Left hindlimb (tissue), 1 donor: Measurements from ENCODE around the gene SLC23A1.
"Not testable (repeated sequence)": the region's sequence is repeated elsewhere in the genome, so short reads cannot be mapped to it uniquely, and the experiment has no call there.

Experiments
- DNase-seq: peaks from one replicate; pipeline ENCODE4 v3.0.0-alpha.2; 2018

SLC23A1 gene

GRCh38 chr5:139388198-139388821 is 5.2 kb upstream of the SLC23A1 start:
- DNase-seq: no peak

DNA sequence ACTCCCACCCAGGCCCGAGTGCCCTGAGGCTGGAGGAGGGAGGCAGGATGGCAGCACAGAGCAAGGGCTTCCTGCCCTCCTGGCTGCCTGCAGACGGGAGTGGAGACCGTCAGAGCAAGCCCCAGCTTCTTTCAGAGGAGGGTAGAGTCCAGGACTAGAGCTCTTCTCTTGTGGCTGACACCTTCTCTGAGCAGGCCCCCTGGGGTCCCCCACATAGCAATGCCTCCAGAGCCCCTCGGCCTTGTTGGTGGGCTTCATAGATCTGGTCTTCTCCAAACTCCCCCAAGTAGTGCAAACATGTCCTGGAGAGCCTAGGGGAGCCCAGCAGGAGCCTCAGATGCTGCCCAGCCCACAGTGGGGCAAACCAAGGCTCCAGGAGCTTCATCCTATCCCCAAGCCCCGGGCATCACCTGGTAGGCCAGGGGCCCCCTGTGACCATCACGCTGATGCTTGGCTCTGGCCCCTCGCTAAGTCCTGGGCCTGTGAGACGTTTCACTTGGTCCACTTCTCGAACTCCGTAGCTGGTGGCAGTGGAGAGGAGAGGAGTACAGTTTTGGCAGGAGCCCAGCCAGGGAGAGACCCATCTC is 4.6 kb upstream of the SLC23A1 start:
- no peak for DNase-seq

GRCh38 chr5:139386956-139387355 is 3.9 kb upstream of the SLC23A1 start:
- not testable (repeated sequence) for DNase-seq

- DNase-seq: no peak
Observed at GRCh38 chr5:139386050-139386438, 2.9 kb upstream of the SLC23A1 start.

DNA sequence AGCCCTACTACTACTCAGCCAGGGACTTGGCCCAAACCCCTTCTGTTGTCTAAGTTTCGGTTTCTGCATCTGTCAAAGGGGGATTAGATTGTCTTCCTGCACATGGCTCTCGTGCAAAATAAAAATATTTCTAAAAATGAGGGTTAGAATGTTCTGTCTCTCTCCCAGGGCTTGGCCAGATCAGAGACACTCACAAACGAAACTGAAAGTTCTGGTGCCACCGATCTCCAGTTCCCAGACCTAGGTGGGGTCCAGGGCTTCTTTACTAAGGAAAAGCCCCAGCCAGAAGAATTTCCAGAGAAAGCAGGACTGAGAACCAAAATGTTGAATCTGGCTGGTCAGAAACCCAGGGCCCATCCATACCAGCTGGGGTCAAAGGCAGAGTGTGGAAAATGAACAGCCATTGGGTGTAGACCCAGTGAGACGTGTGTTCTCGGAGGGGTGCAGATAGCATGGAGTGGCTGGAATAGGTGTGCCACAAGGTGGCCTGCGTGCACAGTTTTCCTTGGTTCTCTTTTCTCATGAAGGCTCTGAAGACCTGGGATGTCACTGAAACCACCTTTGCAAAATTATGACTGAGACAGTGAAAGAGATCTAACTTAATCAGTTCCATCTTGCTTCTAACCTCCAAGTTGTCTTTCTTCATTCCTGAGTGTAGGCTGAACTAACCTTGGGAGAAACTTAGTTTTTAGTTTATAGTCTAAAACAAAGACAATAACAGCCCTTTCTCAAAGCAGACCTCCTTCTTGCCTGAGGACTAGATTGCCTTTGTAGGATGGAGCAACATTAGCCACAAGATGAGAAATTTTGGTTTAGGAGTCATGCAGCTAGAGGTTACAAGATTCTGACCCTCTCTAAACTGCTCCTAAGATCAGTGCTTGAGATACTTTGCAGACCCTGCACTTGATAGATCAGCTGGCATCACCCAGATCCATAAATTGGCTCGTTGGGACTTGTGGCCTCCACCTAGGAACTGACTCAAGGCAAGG is 2.3 kb upstream of the SLC23A1 start:
- DNase-seq: no peak

DNA sequence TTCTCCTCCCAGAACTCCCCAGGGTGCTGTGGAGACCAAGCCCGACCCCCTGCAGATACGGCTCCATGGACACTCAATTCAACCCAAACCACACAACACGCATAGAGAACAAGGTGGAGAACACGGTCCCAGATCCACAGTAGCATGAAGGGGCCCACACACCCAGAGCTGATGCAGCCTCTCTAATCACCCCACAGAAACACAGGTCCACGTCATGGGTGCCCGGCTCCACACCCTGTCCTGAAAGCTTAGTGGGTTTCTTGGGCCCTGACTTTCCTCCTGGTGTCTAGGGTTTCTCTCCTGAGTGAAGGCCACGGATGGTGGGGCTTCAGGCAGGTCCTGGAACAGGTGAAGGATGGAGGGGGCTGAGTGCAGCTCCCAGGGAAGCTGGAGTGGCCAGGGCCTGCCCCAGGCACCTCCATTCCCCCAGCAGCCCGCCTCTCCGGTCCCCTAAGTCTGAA is 1.5 kb upstream of the SLC23A1 start:
- no peak for DNase-seq

- DNase-seq: no peak
Observed at GRCh38 chr5:139383993-139384590, 995 bp upstream of the SLC23A1 start.

DNA sequence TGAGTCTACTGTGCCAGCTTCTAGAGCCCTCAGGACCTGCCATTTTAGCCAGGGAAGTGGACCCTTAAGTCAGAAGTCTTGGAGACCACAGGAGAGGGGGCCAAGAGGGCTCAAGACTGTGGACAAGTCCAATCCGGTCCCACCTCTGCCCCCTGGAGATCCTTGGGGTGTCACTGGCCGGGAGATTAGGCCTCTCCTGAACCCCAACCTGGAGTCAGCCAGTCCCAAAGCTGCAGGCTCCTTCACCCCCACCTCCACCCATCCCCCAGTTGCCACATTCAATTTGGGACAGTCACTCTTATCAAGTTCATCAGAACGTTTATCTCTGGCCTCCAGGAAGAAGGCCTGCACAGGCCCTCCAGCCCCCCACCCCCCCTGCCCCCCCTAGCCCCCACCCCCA is 290 bp downstream of the SLC23A1 start:
- no peak for DNase-seq

DNA sequence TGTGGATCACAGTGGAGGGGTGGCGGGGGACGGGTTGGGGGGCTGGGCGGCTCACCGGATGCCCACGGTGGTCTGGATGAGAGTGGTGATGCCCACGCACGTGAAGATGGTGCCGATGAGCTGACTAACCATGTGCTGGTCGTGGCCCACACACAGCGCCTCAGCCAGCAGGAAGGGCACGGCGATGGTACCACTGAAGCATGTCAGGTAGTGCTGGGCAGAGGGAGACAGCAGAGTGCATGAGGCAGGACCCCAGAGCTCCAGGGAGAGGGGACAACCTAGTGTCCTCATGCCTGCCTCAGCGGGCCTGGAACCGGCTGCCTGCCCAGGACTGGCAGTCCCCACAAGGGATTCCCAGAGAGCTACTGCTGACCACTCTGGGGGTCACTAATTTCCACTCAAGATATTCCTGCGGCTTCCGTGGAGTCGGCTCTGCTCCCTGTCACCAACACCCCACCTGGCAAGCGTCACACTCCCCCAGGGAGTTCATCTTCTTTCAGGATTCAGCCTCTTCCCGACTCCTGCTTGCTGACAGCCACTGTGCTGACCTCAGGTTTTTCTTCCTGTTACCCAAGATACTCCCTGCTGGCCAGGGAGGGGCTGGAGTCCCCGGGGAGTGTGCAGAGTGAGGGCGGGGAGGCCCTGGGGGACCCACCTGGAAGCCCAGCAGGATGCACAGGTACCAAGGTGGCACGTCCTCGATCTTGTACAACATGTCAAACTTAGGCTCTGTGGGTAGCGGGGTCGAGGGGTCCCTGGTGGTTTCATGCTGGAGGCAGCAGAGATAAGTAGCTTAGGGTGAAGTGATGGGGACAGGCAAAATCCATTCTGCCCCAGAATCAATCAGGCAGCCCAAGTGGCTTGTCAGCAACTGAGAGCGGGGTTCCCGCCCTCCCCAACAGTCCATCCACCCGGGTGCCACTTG is 998 bp downstream of the SLC23A1 start:
- DNase-seq: no peak

DNA sequence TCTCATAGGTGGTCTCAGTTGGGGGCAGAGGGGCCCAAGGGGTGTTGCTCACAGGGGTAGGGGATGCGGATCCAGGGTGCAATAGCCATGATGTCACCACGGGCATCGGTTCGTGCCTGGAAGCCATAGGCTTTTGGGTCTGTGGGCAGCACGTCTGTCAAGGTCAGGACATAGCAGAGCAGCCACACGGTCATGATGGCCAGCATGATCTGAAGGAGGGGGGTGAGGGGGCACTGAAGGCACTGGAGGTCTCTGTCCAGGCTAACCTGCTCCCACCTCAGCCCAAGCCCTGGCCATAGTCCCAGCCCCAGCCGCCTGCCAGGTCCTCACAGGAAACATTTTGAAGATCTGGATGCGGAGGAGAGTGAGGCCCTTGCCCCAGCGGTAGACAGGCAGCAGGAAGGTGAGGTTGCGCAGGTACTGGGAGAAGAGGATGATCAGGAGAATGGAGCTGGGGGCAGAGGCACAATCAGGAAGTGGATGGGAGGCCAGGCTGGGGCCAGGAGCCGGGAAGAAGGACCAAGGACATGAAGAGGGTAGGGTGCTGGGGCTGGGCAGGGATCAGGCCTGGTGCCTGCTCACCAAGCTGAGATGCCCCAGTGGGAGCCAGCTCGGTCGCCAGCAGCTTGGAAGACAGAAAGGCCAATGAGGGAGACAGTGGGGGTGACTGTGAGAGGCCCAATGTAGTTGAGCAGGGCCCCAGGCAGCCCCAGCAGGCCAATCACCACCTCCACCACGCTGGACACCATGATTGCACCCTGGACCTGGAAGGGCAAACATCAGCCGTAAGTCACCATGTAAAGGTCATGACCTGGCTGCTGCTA is 3.3 kb downstream of the SLC23A1 start:
- DNase-seq: no peak

GRCh38 chr5:139378941-139379361 is 4.1 kb downstream of the SLC23A1 start:
- DNase-seq: no peak

GRCh38 chr5:139378101-139378825 is 4.8 kb downstream of the SLC23A1 start:
- no peak for DNase-seq

DNA sequence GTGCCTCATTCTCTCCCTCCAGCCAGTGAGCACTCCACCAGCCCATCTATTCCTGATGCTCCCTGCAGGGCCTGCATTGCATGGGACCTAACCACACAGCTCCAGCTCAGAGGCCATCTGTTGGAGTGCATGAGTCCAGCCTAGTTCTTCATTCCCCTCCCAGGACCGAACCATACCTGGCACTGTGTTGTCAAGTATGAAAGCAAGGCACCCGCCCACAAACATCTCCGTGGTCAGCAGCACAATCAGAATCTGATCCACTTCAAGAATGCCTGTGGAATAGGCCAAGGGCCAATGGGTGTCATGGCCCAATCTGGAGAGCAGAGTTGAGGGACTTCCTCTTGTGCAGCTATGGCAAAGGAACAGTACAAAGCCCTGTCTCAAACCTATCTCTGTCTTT is 5.9 kb downstream of the SLC23A1 start:
- no peak for DNase-seq

DNA sequence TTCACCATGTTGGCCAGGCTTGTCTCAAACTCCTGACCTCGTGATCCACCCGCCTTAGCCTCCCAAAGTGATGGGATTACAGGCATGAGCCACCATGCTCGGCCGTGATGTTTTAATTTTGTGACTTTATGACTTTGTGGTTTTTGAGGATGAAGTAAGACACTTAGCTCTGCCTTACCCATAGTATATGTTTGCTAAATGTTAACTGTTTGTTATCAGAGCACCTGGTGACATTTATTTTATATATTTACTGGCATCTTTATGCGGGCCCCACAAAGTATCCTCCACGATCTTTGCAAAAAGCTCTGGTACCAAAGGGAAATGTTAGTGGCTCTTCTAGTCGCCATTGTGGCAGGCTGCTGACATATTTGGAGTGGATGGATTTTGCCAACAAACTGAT is 6.7 kb downstream of the SLC23A1 start:
- no peak for DNase-seq

GRCh38 chr5:139374909-139375308 is 8.2 kb downstream of the SLC23A1 start:
- DNase-seq: no peak

DNA sequence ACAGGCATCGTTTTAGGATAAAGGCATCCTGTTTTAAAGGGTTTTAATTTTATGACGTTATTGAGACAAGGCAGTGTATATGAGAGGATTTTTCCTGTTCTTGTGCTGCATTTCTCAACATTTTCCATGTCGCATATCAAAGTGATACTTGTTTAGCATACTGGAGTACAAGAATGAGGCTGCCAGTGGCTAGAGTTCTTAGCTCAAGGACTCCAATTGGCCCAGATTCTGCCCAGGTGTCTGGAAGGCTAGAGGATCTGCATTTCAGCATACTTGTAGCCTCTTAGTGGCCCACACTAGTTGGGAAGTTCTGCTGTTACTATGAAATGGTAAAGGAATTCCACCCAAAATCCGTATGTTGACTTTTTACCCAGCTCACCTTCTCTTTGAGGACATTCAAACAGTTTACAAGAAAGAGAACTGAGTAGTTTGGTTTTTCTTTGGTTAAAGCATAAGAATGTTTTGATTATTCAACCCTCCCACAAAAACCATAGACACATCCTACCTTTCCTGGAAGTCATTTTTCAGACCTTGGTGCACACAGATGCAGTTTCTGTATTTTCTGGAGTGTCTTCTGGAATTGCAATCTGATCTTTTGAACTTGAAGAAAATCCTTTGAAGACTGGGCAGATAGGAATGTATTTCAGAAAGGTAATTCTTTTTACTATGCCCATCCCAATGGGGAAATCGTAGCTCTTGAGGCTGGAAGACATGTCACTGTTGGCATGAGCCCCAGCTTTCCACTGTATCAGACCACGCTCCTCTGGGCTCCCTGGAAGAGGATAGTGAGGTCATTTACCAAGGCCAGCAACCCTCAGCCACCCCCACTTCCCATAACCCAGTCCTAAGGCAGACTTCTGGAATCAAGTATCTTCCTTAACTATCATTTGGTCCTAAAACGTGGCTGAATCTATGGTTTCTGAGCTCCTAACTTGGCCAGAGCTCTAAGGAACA is 11.3 kb downstream of the SLC23A1 start:
- no peak for DNase-seq

DNA sequence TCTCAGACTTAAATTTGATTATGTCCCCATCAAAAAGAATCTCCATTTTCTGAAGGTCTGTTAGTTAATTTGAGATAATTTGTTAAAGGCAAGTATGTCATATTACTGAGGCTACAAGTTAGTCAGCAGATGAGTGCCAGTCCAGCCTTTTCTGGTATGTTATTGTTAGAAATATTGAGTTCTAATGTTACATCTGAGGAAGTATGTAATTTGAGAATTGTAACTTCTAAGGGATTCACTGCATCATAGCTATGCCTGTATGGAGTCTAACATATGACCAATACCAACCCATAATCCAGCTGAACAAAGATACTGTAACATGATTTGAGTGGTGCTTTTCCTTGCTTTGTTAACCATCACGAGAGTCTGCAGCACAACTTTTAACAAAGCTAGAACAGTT is 13.9 kb downstream of the SLC23A1 start:
- no peak for DNase-seq

DNA sequence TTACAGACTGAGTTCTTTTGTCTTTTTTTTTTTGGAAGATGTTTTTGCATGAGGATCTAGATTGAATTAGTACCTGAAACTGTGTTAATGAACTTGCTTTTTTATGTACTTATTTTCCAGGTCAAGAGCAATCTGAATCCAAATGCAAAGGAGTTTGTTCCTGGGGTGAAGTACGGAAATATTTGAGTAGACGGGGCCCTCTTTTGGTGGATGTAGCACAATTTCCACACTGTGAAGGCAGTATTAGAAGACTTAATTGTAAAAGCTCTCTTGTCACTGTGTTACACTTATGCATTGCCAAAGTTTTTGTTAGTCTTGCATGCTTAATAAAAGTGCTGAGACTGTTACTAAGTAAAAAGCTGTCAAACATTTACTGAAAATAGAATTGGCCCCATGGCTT is 14.5 kb downstream of the SLC23A1 start:
- DNase-seq: no peak

- DNase-seq: no peak
Observed at GRCh38 chr5:139364466-139364865, 18.6 kb downstream of the SLC23A1 start.
